Activated CD8-positive, alpha-beta T cell treated with anti-CD3 and anti-CD28 coated beads for 36 hours (primary cell): ENCODE results near the gene DPPA3. TPM values are rescaled to one million over a fixed set of nuclear protein-coding genes. Genes with fewer than 3 reads are reported as not detected.
"Not testable (repeated sequence)": the region's sequence is repeated elsewhere in the genome, so short reads cannot be mapped to it uniquely, and the experiment has no call there.

Experiments
- ATAC-seq: fragments of 200-7000 bp; cut with Tn5 transposase; one replicate; pipeline ENCODE4 v1.10.0; 2021; ENCODE audit warnings: mild to moderate bottlenecking, moderate library complexity
- CTCF ChIA-PET: fragments of 350-600 bp; sonication (Branson Sonifier 250); formaldehyde crosslinking; loops from one replicate; lab custom pipeline; 2021; ENCODE audit warnings: antibody characterized with exemption; lab: Charles Lee
- POLR2A ChIA-PET: fragments of 350-600 bp; sonication (Branson Sonifier 250); formaldehyde crosslinking; loops from one replicate; lab custom pipeline; 2021; ENCODE audit warnings: antibody characterized with exemption; lab: Charles Lee
- DNase-seq: peaks from one replicate; pipeline ENCODE4 v3.0.0-alpha.2; 2020
- H3K27ac Mint-ChIP-seq: one replicate; pipeline ENCODE4 v1.8.0; 2021; ENCODE audit warnings: mild to moderate bottlenecking, mixed read lengths
- H3K27me3 Mint-ChIP-seq: one replicate; pipeline ENCODE4 v1.8.0; 2021; ENCODE audit warnings: mixed read lengths
- H3K36me3 Mint-ChIP-seq: one replicate; pipeline ENCODE4 v1.8.0; 2021; ENCODE audit warnings: low read depth, mixed read lengths
- H3K4me1 Mint-ChIP-seq: one replicate; pipeline ENCODE4 v1.8.0; 2021; ENCODE audit warnings: low read depth, mixed read lengths
- H3K4me3 Mint-ChIP-seq: one replicate; pipeline ENCODE4 v1.8.0; 2021; ENCODE audit warnings: mild to moderate bottlenecking, moderate library complexity, mixed read lengths
- H3K9me3 Mint-ChIP-seq: one replicate; pipeline ENCODE4 v1.8.0; 2021; ENCODE audit warnings: mixed read lengths
- intact Hi-C: fragments of 100-400 bp; cut with micrococcal nuclease; formaldehyde crosslinking; loops from one replicate; pipeline ENCODE4 v1.10.0; 2022
- total RNA-seq, 2 experiments: library from RNA; stranded (reverse); gene quantifications; one replicate each; pipeline ENCODE4 v1.2.3, GENCODE V29; 2021
- TF ChIP-seq, protein P1 (sequence below): fragments of 200-600 bp; IDR thresholded peaks from one replicate; pipeline ENCODE4 v1.8.0; 2022; ENCODE audit warnings: antibody characterized with exemption, mild to moderate bottlenecking

Gene DPPA3
- not detected for total RNA-seq

DNA sequence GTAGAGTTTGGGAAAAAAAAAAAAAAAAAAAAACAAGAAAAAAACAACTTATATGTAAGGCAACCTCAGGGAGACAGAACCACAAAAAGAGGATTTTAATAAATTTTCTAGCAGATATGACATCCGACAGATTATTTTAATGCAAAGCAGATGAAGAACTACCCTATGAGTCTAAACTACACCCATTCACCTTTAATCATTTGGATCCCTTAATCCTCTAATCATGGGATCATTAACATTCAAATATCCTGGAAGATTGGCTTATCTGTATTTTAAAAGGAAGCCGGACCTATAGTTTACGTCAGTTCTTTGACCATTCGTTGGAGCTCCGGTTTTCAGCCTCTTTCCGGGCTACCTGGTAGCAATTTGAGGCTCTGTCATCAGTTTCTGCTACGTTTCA, at the start of gene DPPA3:
DPPA3 (plus strand) TSS at position 301 of the 400 bp plus-strand sequence. CDS start 138 bp downstream, outside the sequence.
- H3K27me3 Mint-ChIP-seq = no peaks in the 10 kb centered on the region
- ChIA-PET POLR2A (no interaction called here), CTCF (no interaction called here)
- intact Hi-C loops = no loop called here
- no peaks in the 10 kb centered on the region for H3K9me3 Mint-ChIP-seq
- ATAC-seq = no peak
- H3K36me3 Mint-ChIP-seq = no peaks in the 10 kb centered on the region
- no peak within 1 kb of the TSS for H3K4me3 Mint-ChIP-seq
- TF ChIP-seq, protein P1, sequence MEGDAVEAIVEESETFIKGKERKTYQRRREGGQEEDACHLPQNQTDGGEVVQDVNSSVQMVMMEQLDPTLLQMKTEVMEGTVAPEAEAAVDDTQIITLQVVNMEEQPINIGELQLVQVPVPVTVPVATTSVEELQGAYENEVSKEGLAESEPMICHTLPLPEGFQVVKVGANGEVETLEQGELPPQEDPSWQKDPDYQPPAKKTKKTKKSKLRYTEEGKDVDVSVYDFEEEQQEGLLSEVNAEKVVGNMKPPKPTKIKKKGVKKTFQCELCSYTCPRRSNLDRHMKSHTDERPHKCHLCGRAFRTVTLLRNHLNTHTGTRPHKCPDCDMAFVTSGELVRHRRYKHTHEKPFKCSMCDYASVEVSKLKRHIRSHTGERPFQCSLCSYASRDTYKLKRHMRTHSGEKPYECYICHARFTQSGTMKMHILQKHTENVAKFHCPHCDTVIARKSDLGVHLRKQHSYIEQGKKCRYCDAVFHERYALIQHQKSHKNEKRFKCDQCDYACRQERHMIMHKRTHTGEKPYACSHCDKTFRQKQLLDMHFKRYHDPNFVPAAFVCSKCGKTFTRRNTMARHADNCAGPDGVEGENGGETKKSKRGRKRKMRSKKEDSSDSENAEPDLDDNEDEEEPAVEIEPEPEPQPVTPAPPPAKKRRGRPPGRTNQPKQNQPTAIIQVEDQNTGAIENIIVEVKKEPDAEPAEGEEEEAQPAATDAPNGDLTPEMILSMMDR = no peak
- H3K4me1 Mint-ChIP-seq = no peaks in the 10 kb centered on the region
- DNase-seq = no peak
- H3K27ac Mint-ChIP-seq = no peak within 1 kb of the TSS

GRCh38 chr12:7661741-7662140, 49.5 kb upstream of the DPPA3 start:
- intact Hi-C loops = no loop called here
- ATAC-seq = no peak
- H3K4me3 Mint-ChIP-seq = no peak overlapping the region

GRCh38 chr12:7666595-7666994, 44.6 kb upstream of the DPPA3 start:
- H3K4me3 Mint-ChIP-seq = no peak overlapping the region
- H3K27ac Mint-ChIP-seq = no peak overlapping the region
- POLR2A ChIA-PET = no interaction called here
- ATAC-seq (no peak), DNase-seq (no peak)
- no peaks in the 10 kb centered on the region for H3K4me1 Mint-ChIP-seq
- H3K27me3 Mint-ChIP-seq = no peaks in the 10 kb centered on the region
- intact Hi-C loops = no loop called here
- H3K9me3 Mint-ChIP-seq = no peaks in the 10 kb centered on the region
- TF ChIP-seq, protein P1 = no peak
- H3K36me3 Mint-ChIP-seq = no peaks in the 10 kb centered on the region
- CTCF ChIA-PET = interaction anchor here (1.1 kb wide), 1 partner anchor 24 kb away, joined by 3 read pairs; no protein-coding TSS in a partner anchor

More at GRCh38 chr12:7661741-7662140, 49.5 kb upstream of the DPPA3 start:
- POLR2A ChIA-PET = no interaction called here
- TF ChIP-seq, protein P1 = no peak
- CTCF ChIA-PET = no interaction called here
- no peak for DNase-seq
- H3K27me3 Mint-ChIP-seq = no peaks in the 10 kb centered on the region
- H3K9me3 Mint-ChIP-seq = no peaks in the 10 kb centered on the region
- H3K4me1 Mint-ChIP-seq = no peaks in the 10 kb centered on the region
- no peak overlapping the region for H3K27ac Mint-ChIP-seq
- H3K36me3 Mint-ChIP-seq = no peaks in the 10 kb centered on the region

- Mint-ChIP-seq H3K27me3 (no peaks in the 10 kb centered on the region), H3K4me1 (no peaks in the 10 kb centered on the region), H3K4me3 (no peak overlapping the region), H3K36me3 (no peaks in the 10 kb centered on the region), H3K9me3 (no peaks in the 10 kb centered on the region), H3K27ac (no peak overlapping the region)
- ATAC-seq = no peak
- intact Hi-C loops = no loop called here
- POLR2A ChIA-PET = no interaction called here
- TF ChIP-seq, protein P1 = no peak
- CTCF ChIA-PET = interaction anchor here (1.1 kb wide), 1 partner anchor 24 kb away, joined by 3 read pairs; no protein-coding TSS in a partner anchor
- no peak for DNase-seq
These were observed 44.1 kb upstream of the DPPA3 start for GRCh38 chr12:7667125-7667524.

- TF ChIP-seq, protein P1 = no peak
- Mint-ChIP-seq H3K4me3 (no peak overlapping the region), H3K9me3 (no peaks in the 10 kb centered on the region), H3K36me3 (no peaks in the 10 kb centered on the region), H3K27me3 (no peaks in the 10 kb centered on the region), H3K27ac (no peak overlapping the region), H3K4me1 (no peaks in the 10 kb centered on the region)
- CTCF ChIA-PET = interaction anchor here (1.0 kb wide), 1 partner anchor 22 kb away, joined by 3 read pairs; no protein-coding TSS in a partner anchor
- no peak for ATAC-seq
- POLR2A ChIA-PET = no interaction called here
- intact Hi-C loops = no loop called here
- no peak for DNase-seq
These were observed 43.1 kb upstream of the DPPA3 start for GRCh38 chr12:7668171-7668570.

DNA sequence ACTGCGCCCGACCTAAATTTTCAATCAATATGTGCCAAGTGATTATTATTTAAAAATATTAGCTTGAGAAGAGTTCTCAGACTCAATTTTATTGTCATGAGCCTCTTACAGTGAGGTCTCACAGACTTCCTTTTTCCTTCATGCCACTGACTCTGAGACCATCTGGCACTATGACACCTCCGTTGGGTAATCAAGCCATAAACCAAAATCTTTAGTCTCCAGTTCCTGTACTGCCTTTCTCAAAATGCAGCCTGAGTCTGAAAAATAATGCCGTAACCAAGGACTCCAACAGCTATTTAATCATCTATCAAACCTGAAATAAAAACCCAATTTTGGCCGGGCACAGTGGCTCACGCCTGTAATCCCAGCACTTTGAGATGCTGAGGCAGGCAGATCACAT, 35.8 kb upstream of the DPPA3 start:
- ATAC-seq, H3K36me3 Mint-ChIP-seq, POLR2A ChIA-PET, H3K27me3 Mint-ChIP-seq, H3K4me3 Mint-ChIP-seq, H3K4me1 Mint-ChIP-seq, H3K27ac Mint-ChIP-seq, H3K9me3 Mint-ChIP-seq, intact Hi-C loops, DNase-seq: not testable (repeated sequence)
- CTCF ChIA-PET = interaction anchor here (0.7 to 1.5 kb wide), 2 partner anchors 132 to 455 kb away, joined by 3 read pairs; no protein-coding TSS in a partner anchor
